Omental fat pad (tissue), 4 donors: ENCODE data around the gene SLC25A42. TPM values are rescaled to one million over a fixed set of nuclear protein-coding genes. Genes with fewer than 3 reads are reported as not detected.

Source experiments
- ATAC-seq: fragments of 150-250 bp; one replicate; pipeline ENCODE4 v1.9.1; 2016; ENCODE audit warnings: mild to moderate bottlenecking, moderate library complexity; ENCODE audit not compliant: low FRiP score
- DNase-seq: peaks from one replicate; pipeline ENCODE4 v3.0.0-alpha.2; 2019; ENCODE audit warnings: low spot score
- total RNA-seq, 4 donors: library from RNA; depleted of rRNA; stranded (reverse); fragments of >200 nt; gene quantifications; one replicate each; pipeline ENCODE4 v1.1.0, GENCODE V29; 2016
- TF ChIP-seq, protein P1 (sequence below), 3 donors: fragments of 450-650 bp; IDR thresholded peaks; one replicate each; pipeline ENCODE4 v1.5.1; 2016 to 2017; ENCODE audit warnings: antibody characterized with exemption in 3 of 3, mild to moderate bottlenecking in 3 of 3, moderate library complexity in 2 of 3

SLC25A42 gene
- total RNA-seq, 4 donors from 2014 or later: 4.7 to 9.9 (median 7.4) TPM

DNA sequence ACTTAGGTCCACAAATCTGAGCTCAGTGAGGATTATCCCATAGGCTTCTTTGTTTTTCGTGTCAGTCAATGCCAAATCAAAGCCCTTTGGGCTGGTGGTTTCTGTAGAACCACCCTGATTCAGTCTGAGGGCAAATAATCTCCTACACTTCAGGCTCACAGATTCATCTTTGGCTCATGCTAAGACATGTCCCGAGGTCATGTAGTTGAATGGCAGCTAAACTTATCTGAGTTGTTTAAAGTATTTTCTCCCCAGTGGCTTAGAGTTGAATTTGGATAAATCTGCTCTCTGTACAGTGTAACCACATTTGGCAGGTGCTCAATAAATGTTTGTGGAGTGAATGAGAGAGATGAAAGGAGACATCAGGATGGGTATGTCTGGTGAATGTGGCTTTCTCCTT is 13.1 kb upstream of the SLC25A42 start:
- TF ChIP-seq, protein P1, sequence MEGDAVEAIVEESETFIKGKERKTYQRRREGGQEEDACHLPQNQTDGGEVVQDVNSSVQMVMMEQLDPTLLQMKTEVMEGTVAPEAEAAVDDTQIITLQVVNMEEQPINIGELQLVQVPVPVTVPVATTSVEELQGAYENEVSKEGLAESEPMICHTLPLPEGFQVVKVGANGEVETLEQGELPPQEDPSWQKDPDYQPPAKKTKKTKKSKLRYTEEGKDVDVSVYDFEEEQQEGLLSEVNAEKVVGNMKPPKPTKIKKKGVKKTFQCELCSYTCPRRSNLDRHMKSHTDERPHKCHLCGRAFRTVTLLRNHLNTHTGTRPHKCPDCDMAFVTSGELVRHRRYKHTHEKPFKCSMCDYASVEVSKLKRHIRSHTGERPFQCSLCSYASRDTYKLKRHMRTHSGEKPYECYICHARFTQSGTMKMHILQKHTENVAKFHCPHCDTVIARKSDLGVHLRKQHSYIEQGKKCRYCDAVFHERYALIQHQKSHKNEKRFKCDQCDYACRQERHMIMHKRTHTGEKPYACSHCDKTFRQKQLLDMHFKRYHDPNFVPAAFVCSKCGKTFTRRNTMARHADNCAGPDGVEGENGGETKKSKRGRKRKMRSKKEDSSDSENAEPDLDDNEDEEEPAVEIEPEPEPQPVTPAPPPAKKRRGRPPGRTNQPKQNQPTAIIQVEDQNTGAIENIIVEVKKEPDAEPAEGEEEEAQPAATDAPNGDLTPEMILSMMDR (IDR thresholded peaks at IDR 0.05): no peak
- no peak for ATAC-seq

DNA sequence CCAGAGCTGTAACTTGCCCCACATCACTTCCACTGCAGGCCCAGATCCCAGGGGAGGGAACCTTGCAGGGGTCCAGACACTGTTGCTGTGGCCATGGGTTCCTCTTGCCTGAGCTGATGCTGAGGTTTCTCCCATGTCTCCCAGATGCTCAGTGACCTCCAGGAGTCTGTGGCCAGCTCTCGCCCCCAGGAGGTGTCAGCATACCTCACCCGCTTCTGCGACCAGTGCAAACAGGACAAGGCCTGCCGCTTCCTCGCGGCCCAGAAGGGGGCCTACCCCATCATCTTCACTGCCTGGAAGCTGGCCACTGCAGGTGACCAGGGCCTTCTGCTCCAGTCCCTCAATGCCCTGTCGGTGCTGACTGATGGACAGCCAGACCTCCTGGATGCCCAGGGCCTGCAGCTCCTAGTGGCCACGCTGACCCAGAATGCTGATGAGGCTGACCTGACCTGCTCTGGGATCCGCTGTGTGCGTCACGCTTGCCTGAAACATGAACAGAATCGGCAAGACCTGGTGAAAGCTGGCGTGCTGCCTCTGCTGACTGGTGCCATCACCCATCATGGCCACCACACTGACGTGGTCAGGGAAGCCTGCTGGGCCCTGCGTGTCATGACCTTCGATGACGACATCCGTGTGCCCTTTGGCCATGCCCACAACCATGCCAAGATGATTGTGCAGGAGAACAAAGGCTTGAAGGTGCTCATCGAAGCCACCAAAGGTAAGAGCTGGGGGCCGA is 12.1 kb upstream of the SLC25A42 start:
- no peak for DNase-seq
- TF ChIP-seq, protein P1 (IDR thresholded peaks at IDR 0.05): no peak
- ATAC-seq: no peak

More for the DNA sequence above, 13.1 kb upstream of the SLC25A42 start:
- DNase-seq: no peak

DNA sequence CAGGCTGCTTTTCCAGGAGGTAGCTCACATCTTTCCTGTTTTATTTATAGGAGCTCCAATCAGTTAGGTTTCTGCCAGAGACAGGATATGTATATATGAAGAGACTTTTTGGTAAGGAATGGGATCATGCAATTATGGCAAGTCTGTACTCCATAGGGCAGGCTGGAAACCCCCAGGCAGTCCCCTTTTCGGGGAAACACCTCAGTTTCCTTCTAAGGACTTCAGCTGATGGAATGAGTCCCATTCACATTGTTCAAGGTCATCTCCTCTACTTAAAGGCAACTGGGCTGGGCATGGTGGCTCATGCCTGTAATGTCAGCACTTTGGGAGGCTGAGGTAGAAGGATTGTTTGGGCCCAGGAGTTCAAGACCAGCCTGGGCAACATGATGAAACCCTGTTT is 10.9 kb upstream of the SLC25A42 start:
- DNase-seq (no peak), ATAC-seq (no peak)
- TF ChIP-seq, protein P1 (IDR thresholded peaks at IDR 0.05): no peak

DNA sequence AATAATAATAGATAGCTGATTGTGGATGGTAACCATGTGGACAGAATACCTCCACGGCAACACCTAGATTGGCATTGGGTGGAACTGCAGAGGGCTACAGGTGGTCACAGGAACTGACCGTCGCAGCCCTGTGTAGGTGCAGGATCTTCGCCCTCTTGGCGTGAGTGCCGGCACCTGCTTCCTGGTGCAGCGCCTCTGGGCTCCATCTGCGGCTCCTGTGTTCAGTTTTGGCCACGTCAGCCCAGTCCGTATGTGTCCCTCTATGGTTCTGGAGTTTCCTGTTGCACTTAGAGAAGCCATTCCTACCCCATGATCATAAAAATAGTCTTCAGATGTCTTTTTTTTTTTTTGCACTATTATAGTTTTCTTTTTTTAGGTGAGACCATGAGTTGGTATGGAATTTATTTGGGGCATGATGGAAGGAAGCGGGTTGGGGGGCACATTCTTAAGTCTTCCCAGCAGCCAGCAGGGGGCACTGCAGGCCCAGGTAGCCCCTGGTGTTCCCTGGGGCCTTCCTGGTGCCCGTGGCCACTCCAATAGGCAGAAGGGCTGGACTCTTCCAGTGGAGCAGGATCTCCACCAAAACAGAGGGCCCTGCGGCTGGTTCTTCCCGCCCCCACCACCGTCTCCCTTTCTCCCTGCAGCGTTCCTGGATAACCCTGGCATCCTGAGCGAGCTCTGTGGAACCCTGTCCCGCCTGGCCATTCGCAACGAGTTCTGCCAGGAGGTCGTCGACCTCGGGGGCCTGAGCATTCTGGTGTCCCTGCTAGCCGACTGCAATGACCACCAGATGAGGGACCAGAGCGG is 10.1 kb upstream of the SLC25A42 start:
- TF ChIP-seq, protein P1 (IDR thresholded peaks at IDR 0.05): no peak
- DNase-seq: no peak

DNA sequence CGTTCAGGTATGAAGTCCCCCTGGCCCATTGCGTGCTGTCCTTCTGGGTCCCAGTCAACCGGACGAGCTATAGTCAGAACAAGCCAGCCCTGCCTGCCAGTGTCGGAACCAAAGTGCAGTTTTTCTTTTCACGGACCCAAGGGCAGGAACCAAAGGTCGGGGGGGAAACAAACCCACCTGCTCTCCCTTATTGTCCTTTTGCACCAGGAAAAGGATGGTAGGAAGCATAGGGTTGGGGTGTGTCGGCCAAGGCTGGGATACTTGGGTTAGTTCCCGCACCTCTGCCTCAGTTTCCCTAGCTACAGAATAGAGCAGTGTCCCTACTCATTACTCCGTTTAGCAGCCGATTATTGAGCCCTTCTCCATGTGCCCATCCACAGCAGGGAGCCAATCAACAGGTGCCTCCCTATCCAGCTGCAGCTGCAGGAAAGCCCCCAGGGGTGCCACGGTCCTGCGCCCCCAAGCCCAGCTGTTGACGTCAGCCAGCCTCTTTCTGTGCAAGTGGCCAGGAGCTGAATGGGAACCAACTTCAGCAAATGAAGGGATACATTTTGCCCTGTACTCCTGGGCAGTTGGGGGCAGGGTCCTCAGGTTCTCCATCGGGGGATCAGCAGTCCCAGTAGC is 9.4 kb upstream of the SLC25A42 start:
- no peak for ATAC-seq
- TF ChIP-seq, protein P1 (IDR thresholded peaks at IDR 0.05): no peak
- DNase-seq: no peak

More for the DNA sequence above, 10.1 kb upstream of the SLC25A42 start:
- no peak for ATAC-seq

DNA sequence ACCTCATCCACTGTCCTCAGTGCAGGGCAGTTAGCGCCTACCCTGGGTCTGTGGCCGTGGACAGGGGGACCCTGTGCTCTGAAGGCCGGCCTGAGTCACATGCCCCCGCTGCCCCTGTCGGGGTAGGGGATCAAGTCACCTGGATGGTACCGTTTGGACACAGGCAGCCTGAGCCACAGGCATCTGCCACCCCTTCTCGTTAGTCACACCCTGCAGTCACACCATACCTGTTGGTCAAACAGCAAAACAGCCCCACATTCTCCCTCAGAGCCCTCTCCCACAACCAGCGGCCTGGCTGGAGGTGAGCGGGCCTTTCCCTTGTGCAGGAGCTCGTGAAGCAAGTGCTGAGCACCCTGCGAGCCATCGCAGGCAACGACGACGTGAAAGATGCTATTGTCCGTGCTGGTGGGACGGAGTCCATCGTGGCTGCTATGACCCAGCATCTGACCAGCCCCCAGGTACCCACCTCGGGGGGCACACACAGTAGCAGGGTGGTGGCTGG is 8.8 kb upstream of the SLC25A42 start:
- TF ChIP-seq, protein P1 (IDR thresholded peaks at IDR 0.05): no peak
- no peak for DNase-seq
- ATAC-seq: no peak
